ENCODE results near the gene SF3A1. TPM values are rescaled to one million over a fixed set of nuclear protein-coding genes. Genes with fewer than 3 reads are reported as not detected.

The SF3A1 gene
- total RNA-seq, 1 donor from 2014 or later: 190 TPM

GRCh38 chr22:30294830-30295229 lies 61.9 kb downstream of the SF3A1 start:
- no peak overlapping the region for H3K4me3 Mint-ChIP-seq
- peaks cover 11% of the 10 kb centered on the region for H3K36me3 Mint-ChIP-seq

GRCh38 chr22:30294066-30294465 lies 62.6 kb downstream of the SF3A1 start:
- TF ChIP-seq CTCF (conservative IDR thresholded peaks at IDR 0.05): no peak
- Mint-ChIP-seq H3K27ac (no peak overlapping the region), H3K4me1 (ENCODE audit: unreplicated experiment) (peaks cover 13% of the 10 kb centered on the region), H3K4me3 (no peak overlapping the region), H3K9me3 (no peaks in the 10 kb centered on the region), H3K27me3 (no peaks in the 10 kb centered on the region), H3K36me3 (peaks cover 11% of the 10 kb centered on the region)
- no peak for DNase-seq (ENCODE audit: extremely low spot score, unreplicated experiment)

More at GRCh38 chr22:30294830-30295229, 61.9 kb downstream of the SF3A1 start:
- TF ChIP-seq CTCF (conservative IDR thresholded peaks at IDR 0.05): no peak
- H3K27me3 Mint-ChIP-seq: no peaks in the 10 kb centered on the region
- DNase-seq (ENCODE audit: extremely low spot score, unreplicated experiment): no peak
- no peak overlapping the region for H3K27ac Mint-ChIP-seq
- peaks cover 12% of the 10 kb centered on the region for H3K4me1 Mint-ChIP-seq (ENCODE audit: unreplicated experiment)
- no peaks in the 10 kb centered on the region for H3K9me3 Mint-ChIP-seq

GRCh38 chr22:30293026-30293425 lies 63.7 kb downstream of the SF3A1 start:
- TF ChIP-seq CTCF (conservative IDR thresholded peaks at IDR 0.05): no peak
- H3K36me3 Mint-ChIP-seq: peaks cover 11% of the 10 kb centered on the region
- H3K27ac Mint-ChIP-seq: no peak overlapping the region
- peaks cover 9% of the 10 kb centered on the region for H3K4me1 Mint-ChIP-seq (ENCODE audit: unreplicated experiment)
- DNase-seq (ENCODE audit: extremely low spot score, unreplicated experiment): no peak
- H3K27me3 Mint-ChIP-seq: no peaks in the 10 kb centered on the region
- no peaks in the 10 kb centered on the region for H3K9me3 Mint-ChIP-seq
- no peak overlapping the region for H3K4me3 Mint-ChIP-seq

GRCh38 chr22:30292069-30292970 lies 64.4 kb downstream of the SF3A1 start:
- no peaks in the 10 kb centered on the region for H3K27me3 Mint-ChIP-seq
- no peak overlapping the region for H3K27ac Mint-ChIP-seq
- TF ChIP-seq CTCF (conservative IDR thresholded peaks at IDR 0.05): no peak

GRCh38 chr22:30291058-30291892 lies 65.4 kb downstream of the SF3A1 start:
- no peak for TF ChIP-seq CTCF (conservative IDR thresholded peaks at IDR 0.05)
- Mint-ChIP-seq H3K4me3 (no peak overlapping the region), H3K9me3 (no peaks in the 10 kb centered on the region), H3K36me3 (peaks cover 11% of the 10 kb centered on the region), H3K27ac (no peak overlapping the region), H3K27me3 (no peaks in the 10 kb centered on the region), H3K4me1 (ENCODE audit: unreplicated experiment) (peaks cover 9% of the 10 kb centered on the region)
- peak; percentile 69 for DNase-seq (ENCODE audit: extremely low spot score, unreplicated experiment)

More at GRCh38 chr22:30292069-30292970, 64.4 kb downstream of the SF3A1 start:
- peaks cover 11% of the 10 kb centered on the region for H3K36me3 Mint-ChIP-seq
- H3K4me1 Mint-ChIP-seq (ENCODE audit: unreplicated experiment): peaks cover 9% of the 10 kb centered on the region
- no peaks in the 10 kb centered on the region for H3K9me3 Mint-ChIP-seq
- no peak for DNase-seq (ENCODE audit: extremely low spot score, unreplicated experiment)
- no peak overlapping the region for H3K4me3 Mint-ChIP-seq
